Lung (tissue), 12 donors: ENCODE results near the gene PIGH. TPM values are rescaled to one million over a fixed set of nuclear protein-coding genes. Genes with fewer than 3 reads are reported as not detected.
A peak's percentile ranks its signal among the peaks of the same experiment; 100 is the strongest.

Experiments used
- ATAC-seq: fragments of 200-7000 bp; cut with Tn5 transposase; one replicate; pipeline ENCODE4 v1.9.1; 2020; ENCODE audit warnings: moderate number of reproducible peaks; ENCODE audit not compliant: insufficient read depth, low FRiP score
- DNase-seq, 3 donors: peaks; one replicate each; pipeline ENCODE4 v3.0.0-alpha.2; 2013 to 2017
- H3K27ac ChIP-seq, 2 donors: one replicate each; pipeline ENCODE4 v1.5.1; 2013; ENCODE audit warnings: mild to moderate bottlenecking in 2 of 2, moderate library complexity in 2 of 2, control low read depth in 1 of 2, inconsistent platforms in 1 of 2, low read depth in 1 of 2, low read length in 1 of 2
- H3K27me3 ChIP-seq, 3 donors: one replicate each; pipeline ENCODE4 v1.5.1; 2013; ENCODE audit warnings: low read length in 2 of 3; ENCODE audit not compliant: control insufficient read depth in 3 of 3, insufficient read depth in 3 of 3
- H3K36me3 ChIP-seq, 4 donors: one replicate each; pipeline ENCODE4 v1.5.1; 2013; ENCODE audit warnings: low read length in 4 of 4, mild to moderate bottlenecking in 1 of 4, moderate library complexity in 1 of 4; ENCODE audit not compliant: control insufficient read depth in 4 of 4, insufficient read depth in 4 of 4
- H3K4me1 ChIP-seq, 5 donors: one replicate each; pipeline ENCODE4 v1.5.1; 2013; ENCODE audit warnings: low read length in 5 of 5, mild to moderate bottlenecking in 2 of 5, moderate library complexity in 1 of 5; ENCODE audit not compliant: control insufficient read depth in 5 of 5, insufficient read depth in 5 of 5
- H3K4me3 ChIP-seq: one replicate; pipeline ENCODE4 v1.5.1; 2013; ENCODE audit warnings: mild to moderate bottlenecking, control low read depth, moderate library complexity
- H3K9ac ChIP-seq, 2 donors: one replicate each; pipeline ENCODE4 v1.5.1; 2013; ENCODE audit warnings: low read length in 2 of 2, control low read depth in 1 of 2; ENCODE audit not compliant: insufficient read depth in 1 of 2
- H3K9me3 ChIP-seq, 4 donors: one replicate each; pipeline ENCODE4 v1.5.1; 2013; ENCODE audit warnings: low read length in 3 of 4, mild to moderate bottlenecking in 1 of 4, moderate library complexity in 1 of 4; ENCODE audit not compliant: control insufficient read depth in 4 of 4, insufficient read depth in 3 of 4
- CTCF ChIP-seq: IDR thresholded peaks from 2 replicates; pipeline ENCODE4 v1.5.1; 2012; ENCODE audit warnings: mild to moderate bottlenecking; ENCODE audit errors: control extremely low read depth, extremely low read depth
- WGBS, 2 donors: extraction: QIAGEN DNeasy Blood & Tissue Kit; methylation state at CpG; one replicate each; pipeline ENCODE4 v1.1.7; 2013; 5-methylcytosine and 5-hydroxymethylcytosine counted together
- polyA plus RNA-seq, 2 donors: library from polyadenylated mRNA; stranded (reverse); fragments of 200-250 nt; gene quantifications; one replicate each; pipeline ENCODE4 v1.2.1, GENCODE V29; 2013
- total RNA-seq, 2 donors: library from RNA; depleted of rRNA in 1 of 2; stranded (reverse); fragments of >200 nt in 1 of 2; gene quantifications; one replicate each; pipeline ENCODE4 v1.2.1, GENCODE V29; 2014 to 2021
- donor health status: control.
- donor health status: control.
- donor health status: Bipolar disorder and iron deficiency.
- donor health status: healthy.
- donor health status: DM: yes; HTN: yes; CAD: no.

Gene PIGH
- total and polyA plus RNA-seq, 4 donors, result 20.6 to 29.5 (median 22.1) TPM

- Histone ChIP-seq H3K4me1 (no peaks in the 10 kb centered on the region), H3K27ac (no peak overlapping the region), H3K9me3 (peaks cover 0 to 2% (median 0%) of the 10 kb centered on the region in 4 donors), H3K9ac (no peak overlapping the region), H3K27me3 (no peaks in the 10 kb centered on the region), H3K36me3 (no peaks in the 10 kb centered on the region), H3K4me3 (no peak overlapping the region)
- no peak for TF ChIP-seq CTCF
- no peak for DNase-seq
- WGBS, 2 donors, result 92 to 93% methylated on average over 5 of the region's 5 CpGs
- no peak for ATAC-seq
Measured at GRCh38 chr14:67572608-67573007, 27.5 kb downstream of the PIGH start.

GRCh38 chr14:67571991-67572323 lies 28.1 kb downstream of the PIGH start:
- no peaks in the 10 kb centered on the region for H3K36me3 ChIP-seq
- DNase-seq, result no peak
- no peaks in the 10 kb centered on the region for H3K27me3 ChIP-seq
- H3K9me3 ChIP-seq, result peaks cover 0 to 2% (median 0%) of the 10 kb centered on the region in 4 donors
- no peak overlapping the region for H3K27ac ChIP-seq
- no peak for TF ChIP-seq CTCF
- WGBS, 2 donors, result 87 to 91% methylated on average over 18 to 19 of the region's 19 CpGs
- no peak overlapping the region for H3K4me3 ChIP-seq
- no peak for ATAC-seq
- H3K9ac ChIP-seq, result no peak overlapping the region
- no peaks in the 10 kb centered on the region for H3K4me1 ChIP-seq

- Histone ChIP-seq H3K4me1 (no peaks in the 10 kb centered on the region), H3K9ac (no peak overlapping the region), H3K36me3 (no peaks in the 10 kb centered on the region), H3K27me3 (no peaks in the 10 kb centered on the region), H3K27ac (no peak overlapping the region), H3K4me3 (no peak overlapping the region), H3K9me3 (peaks cover 0 to 2% (median 0%) of the 10 kb centered on the region in 4 donors)
- 42 to 50% methylated on average over 13 to 14 of the region's 14 CpGs for WGBS, 2 donors
- peak; percentile 90 for TF ChIP-seq CTCF
- peak; percentile 65 for ATAC-seq
- peak; percentile 67 to 70 (median 67) for DNase-seq
Measured at GRCh38 chr14:67571275-67571990, 28.6 kb downstream of the PIGH start.

- Histone ChIP-seq H3K9ac (no peak overlapping the region), H3K4me1 (no peaks in the 10 kb centered on the region), H3K27me3 (no peaks in the 10 kb centered on the region), H3K27ac (no peak overlapping the region), H3K36me3 (no peaks in the 10 kb centered on the region), H3K9me3 (peaks cover 0 to 2% (median 0%) of the 10 kb centered on the region in 4 donors), H3K4me3 (no peak overlapping the region)
- TF ChIP-seq CTCF, result no peak
- ATAC-seq (no peak), DNase-seq (no peak)
- WGBS, 2 donors, result 86% methylated on average over 7 of the region's 7 CpGs
Measured at GRCh38 chr14:67570453-67570852, 29.6 kb downstream of the PIGH start.
